RWPE2 (cell line): ENCODE measurements around the gene CXorf66.
"Not testable (repeated sequence)": the region's sequence is repeated elsewhere in the genome, so short reads cannot be mapped to it uniquely, and the experiment has no call there.

Source experiments
- ATAC-seq: fragments of 200-7000 bp; cut with Tn5 transposase; 3 replicates; pipeline ENCODE4 v1.9.1; 2021; ENCODE audit warnings: low read depth
- DNase-seq: peaks from one replicate; pipeline ENCODE4 v3.0.0-alpha.2; 2020; ENCODE audit warnings: low spot score
- H3K27ac ChIP-seq: fragments of 450-650 bp; 2 replicates; pipeline ENCODE4 v1.5.1; 2017; ENCODE audit warnings: mild to moderate bottlenecking; ENCODE audit not compliant: poor library complexity, severe bottlenecking
- H3K27me3 ChIP-seq: fragments of 250-450 bp; sonication (Bioruptor Pico); 2 replicates; pipeline ENCODE4 v1.5.1; 2021; ENCODE audit warnings: mild to moderate bottlenecking, moderate library complexity; ENCODE audit not compliant: insufficient read depth, poor library complexity, severe bottlenecking
- H3K36me3 ChIP-seq: fragments of 250-450 bp; sonication (Bioruptor Pico); 2 replicates; pipeline ENCODE4 v1.5.1; 2020; ENCODE audit warnings: low read depth, mild to moderate bottlenecking, moderate library complexity
- H3K4me1 ChIP-seq: fragments of 250-450 bp; sonication (Bioruptor Pico); 2 replicates; pipeline ENCODE4 v1.5.1; 2021; ENCODE audit warnings: mild to moderate bottlenecking, moderate library complexity; ENCODE audit not compliant: insufficient read depth, poor library complexity, severe bottlenecking
- H3K4me3 ChIP-seq: fragments of 250-450 bp; sonication (Bioruptor Pico); 2 replicates; pipeline ENCODE4 v1.5.1; 2021; ENCODE audit warnings: mild to moderate bottlenecking, moderate library complexity; ENCODE audit not compliant: severe bottlenecking
- H3K9me3 ChIP-seq: fragments of 250-450 bp; sonication (Bioruptor Pico); 2 replicates; pipeline ENCODE4 v1.5.1; 2021; ENCODE audit warnings: mild to moderate bottlenecking, moderate library complexity; ENCODE audit not compliant: severe bottlenecking
- CTCF ChIP-seq: fragments of 450-650 bp; IDR thresholded peaks from one replicate; pipeline ENCODE4 v1.5.1; 2017; ENCODE audit warnings: mild to moderate bottlenecking, moderate library complexity; ENCODE audit not compliant: poor library complexity, severe bottlenecking

Gene CXorf66

GRCh38 chrX:139971394-139971749, 6.1 kb upstream of the CXorf66 start:
- TF ChIP-seq CTCF, result no peak
- Histone ChIP-seq H3K27me3 (no peaks in the 10 kb centered on the region), H3K4me1 (no peaks in the 10 kb centered on the region), H3K36me3 (no peaks in the 10 kb centered on the region), H3K27ac (no peak overlapping the region), H3K4me3 (no peak overlapping the region), H3K9me3 (no peaks in the 10 kb centered on the region)
- ATAC-seq (no peak), DNase-seq (no peak)

DNA sequence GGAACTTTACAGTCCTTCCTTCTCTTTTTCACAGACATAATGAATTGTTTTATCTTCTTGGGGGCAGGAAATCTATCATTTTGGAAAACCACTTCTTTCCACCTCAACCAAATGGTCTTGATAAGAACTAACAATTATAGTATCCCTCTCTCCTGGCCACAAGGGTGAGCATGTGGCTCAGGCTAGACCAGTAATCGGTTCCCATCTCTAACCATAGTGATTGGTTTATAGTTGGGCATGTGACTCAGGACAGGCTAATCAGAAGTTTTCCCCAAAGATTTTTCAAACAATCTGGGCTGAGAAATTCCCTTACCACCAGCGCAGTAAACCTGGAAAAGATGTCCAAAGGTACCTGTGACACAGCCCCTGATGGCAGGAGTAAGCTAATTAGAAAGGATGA, 4.0 kb upstream of the CXorf66 start:
- no peak for TF ChIP-seq CTCF
- ATAC-seq (no peak), DNase-seq (no peak)

GRCh38 chrX:139967750-139968149, 2.4 kb upstream of the CXorf66 start:
- no peaks in the 10 kb centered on the region for H3K36me3 ChIP-seq

More for the DNA sequence above, 4.0 kb upstream of the CXorf66 start:
- Histone ChIP-seq H3K27me3 (no peaks in the 10 kb centered on the region), H3K27ac (no peak overlapping the region), H3K36me3 (no peaks in the 10 kb centered on the region), H3K4me3 (no peak overlapping the region), H3K4me1 (no peaks in the 10 kb centered on the region), H3K9me3 (no peaks in the 10 kb centered on the region)

GRCh38 chrX:139967300-139967699, 2.0 kb upstream of the CXorf66 start:
- Histone ChIP-seq H3K27ac (no peak overlapping the region), H3K9me3 (no peaks in the 10 kb centered on the region), H3K4me3 (no peak overlapping the region), H3K4me1 (no peaks in the 10 kb centered on the region), H3K36me3 (no peaks in the 10 kb centered on the region), H3K27me3 (no peaks in the 10 kb centered on the region)
- ATAC-seq (no peak), DNase-seq (no peak)
- TF ChIP-seq CTCF, result no peak

More at GRCh38 chrX:139967750-139968149, 2.4 kb upstream of the CXorf66 start:
- Histone ChIP-seq H3K27me3 (no peaks in the 10 kb centered on the region), H3K9me3 (no peaks in the 10 kb centered on the region), H3K4me3 (no peak overlapping the region), H3K27ac (no peak overlapping the region), H3K4me1 (no peaks in the 10 kb centered on the region)
- no peak for DNase-seq
- no peak for TF ChIP-seq CTCF
- no peak for ATAC-seq

DNA sequence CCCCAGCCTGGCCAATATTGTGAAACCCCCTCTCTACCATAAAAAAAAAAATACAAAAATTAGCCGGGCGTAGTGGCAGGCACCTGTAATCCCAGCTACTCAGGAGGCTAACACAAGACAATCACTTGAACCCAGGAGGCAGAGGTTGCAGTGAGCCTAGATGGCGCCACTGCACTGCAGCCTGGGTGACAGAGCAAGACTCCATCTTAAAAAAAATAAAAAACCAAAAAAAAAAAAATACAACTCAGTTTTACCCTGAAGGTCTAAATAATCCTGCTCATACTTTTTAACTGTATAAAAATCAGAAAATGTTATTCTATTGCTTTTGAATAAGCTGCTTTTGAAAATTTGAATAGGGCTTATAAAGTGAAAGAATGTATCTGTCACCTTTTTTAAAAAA, 838 bp upstream of the CXorf66 start:
- not testable (repeated sequence) for H3K36me3 ChIP-seq, H3K4me1 ChIP-seq, H3K4me3 ChIP-seq, DNase-seq, H3K27ac ChIP-seq, H3K9me3 ChIP-seq, H3K27me3 ChIP-seq, ATAC-seq

- H3K9me3 ChIP-seq, ATAC-seq, H3K4me3 ChIP-seq, H3K27ac ChIP-seq, DNase-seq, H3K27me3 ChIP-seq, H3K4me1 ChIP-seq, H3K36me3 ChIP-seq: not testable (repeated sequence)
Measured at GRCh38 chrX:139961091-139961490, 4.2 kb downstream of the CXorf66 start.
